ENCODE results near the gene RAB24.

RAB24 gene

DNA sequence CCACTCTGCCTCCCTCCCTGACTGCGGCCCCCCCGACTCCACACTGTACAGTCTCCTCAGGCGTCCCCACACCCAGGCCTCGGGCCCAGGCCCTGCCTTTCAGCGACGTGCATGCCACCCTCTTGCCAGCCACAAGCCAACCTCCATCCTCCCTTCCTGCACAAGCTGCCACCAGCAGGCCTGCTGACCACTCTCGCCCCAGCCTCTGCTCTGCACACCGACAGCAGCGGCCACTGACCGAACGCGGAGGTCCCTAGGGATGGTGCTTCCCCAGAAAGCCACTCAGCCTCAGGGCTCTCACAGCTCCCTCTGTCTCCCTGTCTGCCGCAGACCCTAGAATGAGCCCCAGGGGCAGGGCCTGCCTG, 29.4 kb upstream of the RAB24 start:
- no peak for DNase-seq

DNA sequence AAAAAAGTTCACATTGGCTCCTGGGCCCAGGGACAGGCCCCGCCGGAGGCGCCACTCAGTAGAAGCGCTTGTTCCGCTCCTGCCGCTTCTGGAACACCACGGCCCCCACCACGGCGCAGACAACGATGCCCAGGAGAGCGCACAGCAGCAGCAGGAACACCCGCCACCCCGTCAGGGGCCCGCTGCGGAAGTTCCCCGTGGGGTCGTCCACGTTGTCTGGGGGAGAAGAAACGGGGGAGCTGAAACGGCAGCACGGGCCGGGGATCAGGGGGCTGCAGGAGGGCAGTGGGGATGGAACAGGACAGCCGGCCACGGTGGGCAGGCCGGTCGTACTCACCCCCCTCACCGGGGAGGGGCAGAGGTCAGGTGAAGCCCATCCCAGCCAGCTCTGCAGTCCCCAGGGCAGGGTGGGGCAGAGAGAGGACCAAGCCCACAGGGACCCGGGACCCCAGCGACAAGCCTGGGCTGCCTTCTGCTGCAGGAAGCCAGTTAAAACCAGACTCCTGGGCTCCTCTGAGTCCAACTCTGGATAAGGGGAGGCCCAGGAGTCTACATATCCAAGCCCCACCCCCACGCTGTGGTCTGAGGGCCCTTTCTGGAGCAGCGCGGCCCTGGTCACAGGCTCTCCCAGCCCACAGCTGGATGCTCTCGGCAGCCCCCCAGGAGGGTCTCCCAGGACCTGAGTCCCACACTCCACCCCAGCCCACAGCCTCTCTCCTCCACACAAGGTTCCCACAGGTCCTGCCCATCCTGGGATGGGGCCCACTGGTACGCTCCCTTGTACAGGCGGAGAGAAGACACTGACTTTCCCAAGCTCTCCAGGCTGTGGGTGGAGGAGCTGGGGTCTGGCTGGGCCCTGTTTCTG, 28.7 kb upstream of the RAB24 start:
- no peak for DNase-seq

DNA sequence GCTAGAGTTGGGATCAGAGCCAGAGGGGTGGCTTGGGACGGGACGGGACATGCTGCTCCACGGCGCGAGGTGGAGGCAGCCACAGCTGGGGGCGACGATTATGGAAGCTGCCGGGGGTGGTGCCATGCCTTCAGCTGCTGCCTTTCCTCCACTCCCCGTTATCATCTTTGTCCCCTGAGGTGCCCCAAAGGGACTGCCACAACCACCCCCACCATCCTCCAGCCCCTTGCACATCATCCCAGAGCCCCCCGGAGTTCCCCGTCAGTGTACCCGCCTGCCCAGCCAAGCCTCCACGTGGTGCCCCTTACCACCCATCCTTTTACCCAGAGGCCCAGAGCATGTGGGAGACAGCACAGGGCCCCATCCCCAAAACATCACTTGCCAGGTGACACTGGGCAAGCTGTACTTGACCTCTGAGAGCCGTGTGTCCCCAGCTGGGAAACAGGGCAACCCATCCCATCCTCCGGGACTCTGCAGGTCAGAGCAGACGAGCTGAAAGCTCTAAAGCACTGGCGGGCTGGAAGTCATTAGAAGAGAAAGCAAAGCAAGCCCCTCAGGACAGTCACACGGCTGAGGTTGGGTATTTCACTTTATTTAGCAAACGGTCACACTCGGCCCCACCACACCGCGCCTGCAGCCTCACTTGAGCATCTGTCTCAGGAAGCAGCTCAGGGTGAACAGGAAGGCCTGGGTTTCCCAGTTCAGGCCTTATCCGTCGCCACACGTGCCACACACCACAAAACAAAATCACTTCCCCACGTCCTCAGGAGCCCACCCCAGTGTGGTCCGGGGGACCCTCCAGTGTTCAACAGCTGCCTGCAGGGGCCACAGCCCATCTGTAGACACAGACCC, 27.7 kb upstream of the RAB24 start:
- DNase-seq = no peak

DNA sequence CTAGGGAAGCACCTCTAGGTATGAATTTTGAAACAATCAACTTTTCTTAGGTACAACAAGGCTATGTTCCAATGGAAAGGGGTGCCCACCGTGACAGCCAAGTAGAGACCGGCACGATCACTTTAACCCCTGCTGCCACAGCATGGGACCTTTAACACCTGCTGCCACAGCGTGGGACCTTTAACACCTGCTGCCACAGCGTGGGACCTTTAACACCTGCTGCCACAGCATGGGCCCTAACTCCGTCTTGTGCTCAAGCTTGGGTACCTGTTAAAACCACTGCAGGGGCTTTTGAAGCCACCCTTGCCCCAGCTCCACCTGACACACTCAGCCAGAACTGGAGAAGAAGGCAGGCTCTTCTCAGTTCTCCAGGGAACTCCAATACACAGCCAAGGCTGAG, 26.4 kb upstream of the RAB24 start:
- no peak for DNase-seq

DNA sequence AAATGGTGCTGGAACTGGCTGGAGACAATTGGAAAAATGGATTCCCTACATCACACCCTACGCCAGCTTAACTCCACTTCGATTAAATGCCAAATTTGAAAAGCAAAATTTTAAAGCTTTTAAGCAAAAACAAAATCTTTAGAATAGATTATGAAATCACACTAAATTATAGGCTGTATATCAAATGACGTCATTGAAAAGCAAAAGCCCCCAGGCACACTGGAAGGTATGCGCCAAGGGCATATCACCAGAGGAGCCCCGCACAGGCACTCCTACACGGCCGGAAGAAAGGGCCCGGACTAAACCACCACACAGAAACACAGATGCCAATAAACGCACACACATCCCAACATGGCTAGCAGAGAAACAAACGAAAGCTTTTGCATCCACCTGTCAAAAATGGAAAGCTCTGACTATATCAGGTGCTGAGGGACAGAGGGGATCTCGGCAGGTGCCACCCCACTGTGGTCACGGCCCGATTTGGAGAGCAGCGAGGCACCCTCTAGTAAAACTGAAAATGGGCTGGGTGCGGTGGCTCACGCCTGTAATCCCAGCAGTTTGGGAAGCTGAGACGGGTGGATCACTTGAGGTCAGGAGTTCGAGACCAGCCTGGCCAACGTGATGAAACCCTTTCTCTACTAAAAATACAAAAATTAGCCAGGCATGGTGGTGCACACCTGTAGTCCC, 25.2 kb upstream of the RAB24 start:
- no peak for DNase-seq

DNA sequence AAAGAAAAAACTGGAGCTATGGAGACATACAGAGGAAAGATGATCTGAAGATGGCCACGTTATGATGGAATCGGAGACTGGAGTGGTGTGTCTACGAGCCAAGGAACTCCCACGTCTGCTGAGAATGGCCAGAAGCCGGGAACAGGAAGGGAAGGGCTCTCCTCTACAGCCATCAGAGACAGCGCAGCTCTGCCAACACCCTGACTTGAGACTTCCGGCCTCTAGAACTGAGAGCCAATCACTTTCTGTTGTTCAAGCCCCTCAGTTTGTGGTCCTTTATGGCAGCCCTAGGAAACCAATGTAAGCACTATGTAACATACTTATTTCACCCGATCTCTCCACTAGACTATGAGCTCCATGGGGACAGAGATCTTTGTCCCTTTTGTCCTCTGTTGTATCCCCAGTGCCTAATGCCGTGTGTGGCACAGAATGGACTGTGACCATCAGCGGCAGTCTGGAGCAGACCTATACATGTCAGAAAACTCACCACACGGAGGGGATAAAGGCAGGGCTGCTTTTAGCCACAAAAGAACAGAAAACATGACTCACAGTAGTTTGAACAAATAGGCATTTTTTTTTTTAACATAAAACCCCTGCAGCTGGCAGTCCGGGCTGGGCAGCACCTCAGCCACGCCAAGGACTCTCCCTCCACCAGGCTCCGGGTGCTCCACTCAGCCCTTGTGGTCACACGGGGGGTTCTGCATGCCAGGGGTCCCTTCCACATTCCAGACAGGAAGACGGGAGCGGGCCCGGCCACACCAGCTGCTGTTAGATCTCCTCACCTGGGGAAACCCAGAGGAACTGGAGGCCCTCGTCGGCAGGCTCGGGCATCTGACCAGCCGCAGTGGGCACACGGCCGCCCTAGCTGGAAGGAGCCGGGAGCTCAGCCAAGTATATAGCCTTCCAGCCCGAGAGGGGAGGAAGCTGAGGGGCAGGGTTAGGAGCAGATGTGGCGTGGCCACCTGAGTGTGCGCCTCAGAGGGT, 24.3 kb upstream of the RAB24 start:
- no peak for DNase-seq

DNA sequence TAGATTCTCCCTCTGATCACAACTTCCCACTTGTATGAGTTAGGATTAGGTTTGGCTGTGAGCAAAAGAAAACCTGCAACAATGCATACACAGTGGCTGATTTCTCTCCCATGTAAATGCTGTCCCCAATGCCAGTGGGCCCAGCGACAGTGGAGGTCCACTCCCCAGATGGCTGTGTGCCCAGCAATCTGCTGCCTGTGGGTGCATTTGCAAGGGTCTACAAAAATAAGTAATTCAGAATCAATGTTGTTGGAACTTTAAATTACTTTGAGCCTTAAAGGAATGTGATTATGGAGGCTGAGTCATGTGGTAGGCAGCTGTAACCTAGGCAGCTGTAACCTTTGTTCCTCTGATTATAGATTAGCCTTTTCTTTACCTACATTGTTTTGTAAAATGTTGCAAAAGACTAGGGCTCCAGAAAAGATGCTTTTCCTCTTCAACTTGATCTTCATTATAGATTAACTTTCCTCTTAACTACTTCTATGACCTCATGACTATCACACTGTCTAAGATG, 22.4 kb upstream of the RAB24 start:
- DNase-seq = no peak

DNA sequence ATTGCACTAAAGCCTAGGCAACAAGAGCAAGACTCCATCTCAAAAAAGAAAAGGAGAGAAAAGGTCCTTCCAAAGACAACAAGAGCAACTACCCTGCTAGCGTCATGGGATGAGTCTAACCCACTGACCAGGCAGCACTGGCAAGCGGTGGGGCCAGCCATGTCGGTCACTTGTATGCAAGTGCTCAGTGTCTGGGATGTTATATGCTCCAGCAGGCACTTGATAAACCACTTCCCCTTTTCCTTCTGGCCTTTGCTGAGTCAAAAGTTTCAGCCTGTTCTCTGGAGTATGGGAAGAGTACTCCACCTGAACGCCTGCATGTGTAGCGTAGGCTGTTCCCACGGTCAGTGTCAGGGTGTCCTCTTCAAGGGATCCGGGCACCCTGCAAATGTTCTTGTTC, 17.4 kb upstream of the RAB24 start:
- DNase-seq = no peak

DNA sequence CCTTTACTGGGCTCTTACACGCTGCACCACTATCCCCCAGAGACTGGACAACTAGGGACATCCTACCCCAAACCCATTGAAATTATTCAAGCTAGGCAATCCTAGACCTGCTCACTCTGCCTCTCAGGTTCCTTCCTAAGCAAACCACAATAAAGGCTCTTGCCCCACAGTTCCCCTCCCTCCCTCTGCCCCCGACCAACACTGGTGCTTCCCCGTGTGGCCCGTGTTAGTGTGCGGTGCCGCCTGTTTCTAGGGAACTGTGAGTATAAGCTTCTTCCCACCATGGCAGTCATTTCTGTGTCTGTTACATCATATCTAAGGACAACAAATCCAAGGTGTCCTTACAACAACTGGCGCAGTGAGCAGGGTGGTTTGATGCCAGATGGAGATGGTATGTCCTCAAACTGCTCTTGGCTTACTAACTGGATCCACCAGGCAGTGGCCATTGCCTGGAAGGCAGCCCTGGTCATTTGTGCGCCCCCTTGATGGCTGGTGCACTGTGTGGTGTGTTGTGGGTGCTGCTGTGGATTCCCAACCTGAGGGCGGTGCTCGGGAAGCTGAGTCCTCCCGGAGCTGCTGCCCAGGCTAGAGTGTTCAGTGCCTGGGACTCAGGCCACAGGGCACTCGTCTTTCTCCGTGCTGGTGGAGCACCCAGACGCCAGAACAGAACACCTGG, 16.5 kb upstream of the RAB24 start:
- DNase-seq = no peak

DNA sequence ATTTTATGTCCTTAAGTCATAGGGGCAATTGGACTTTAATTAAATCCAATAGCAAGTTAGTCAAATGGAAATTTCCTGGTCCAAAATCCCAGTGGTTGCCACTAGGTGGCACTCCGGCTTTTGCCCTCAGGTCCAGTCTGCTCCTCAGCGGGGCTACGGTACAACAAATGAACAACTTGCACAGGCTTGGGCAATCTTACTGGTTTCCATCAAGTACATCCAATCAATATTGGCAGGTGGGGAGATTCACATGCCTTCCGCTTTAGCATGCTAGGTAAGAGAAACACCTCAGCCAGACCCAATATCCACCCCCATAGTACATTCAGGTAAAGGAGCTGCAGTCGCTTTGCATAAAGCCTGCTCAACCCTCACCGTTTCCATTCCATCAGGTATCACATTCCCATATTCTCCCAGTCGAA, 14.4 kb upstream of the RAB24 start:
- DNase-seq = no peak

DNA sequence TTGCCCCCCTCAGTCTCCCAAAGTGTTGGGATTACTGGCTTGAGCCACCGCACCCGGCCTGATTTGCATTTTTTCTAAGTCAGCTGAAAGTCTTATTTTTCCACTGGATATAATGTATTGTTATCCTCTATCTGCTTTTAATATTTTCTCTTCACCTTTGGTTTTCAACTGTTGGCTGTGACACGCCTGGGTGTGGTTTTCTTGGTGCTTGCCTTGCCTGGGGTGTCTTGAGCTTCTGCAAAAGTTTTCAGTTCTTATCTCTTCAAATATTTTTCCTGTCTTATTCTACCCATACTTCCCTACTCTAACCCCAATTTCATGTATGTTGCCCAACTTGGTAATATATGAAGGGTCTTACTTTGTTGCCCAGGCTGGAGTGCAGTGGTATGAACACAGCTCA, 12.5 kb upstream of the RAB24 start:
- no peak for DNase-seq

DNA sequence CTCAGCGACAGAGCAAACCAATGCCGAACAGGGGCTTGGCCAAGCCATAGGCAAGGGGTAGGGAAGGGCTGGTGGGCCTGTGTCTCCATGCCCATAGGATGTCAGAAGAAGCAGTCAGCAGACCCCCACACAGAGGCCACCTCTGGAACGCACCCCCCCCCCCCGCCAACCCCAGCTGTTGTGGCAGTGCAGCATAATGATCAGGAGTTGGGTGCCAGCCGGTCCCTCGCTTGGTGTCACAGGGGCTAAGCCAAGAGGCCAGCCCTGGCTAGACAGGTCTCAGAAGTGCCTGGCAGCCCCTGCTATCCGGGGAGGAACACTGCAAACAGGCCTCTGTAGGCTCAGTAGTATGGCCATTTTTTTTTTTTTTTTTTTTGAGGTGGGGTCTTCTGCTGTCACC, 11.9 kb upstream of the RAB24 start:
- no peak for DNase-seq

DNA sequence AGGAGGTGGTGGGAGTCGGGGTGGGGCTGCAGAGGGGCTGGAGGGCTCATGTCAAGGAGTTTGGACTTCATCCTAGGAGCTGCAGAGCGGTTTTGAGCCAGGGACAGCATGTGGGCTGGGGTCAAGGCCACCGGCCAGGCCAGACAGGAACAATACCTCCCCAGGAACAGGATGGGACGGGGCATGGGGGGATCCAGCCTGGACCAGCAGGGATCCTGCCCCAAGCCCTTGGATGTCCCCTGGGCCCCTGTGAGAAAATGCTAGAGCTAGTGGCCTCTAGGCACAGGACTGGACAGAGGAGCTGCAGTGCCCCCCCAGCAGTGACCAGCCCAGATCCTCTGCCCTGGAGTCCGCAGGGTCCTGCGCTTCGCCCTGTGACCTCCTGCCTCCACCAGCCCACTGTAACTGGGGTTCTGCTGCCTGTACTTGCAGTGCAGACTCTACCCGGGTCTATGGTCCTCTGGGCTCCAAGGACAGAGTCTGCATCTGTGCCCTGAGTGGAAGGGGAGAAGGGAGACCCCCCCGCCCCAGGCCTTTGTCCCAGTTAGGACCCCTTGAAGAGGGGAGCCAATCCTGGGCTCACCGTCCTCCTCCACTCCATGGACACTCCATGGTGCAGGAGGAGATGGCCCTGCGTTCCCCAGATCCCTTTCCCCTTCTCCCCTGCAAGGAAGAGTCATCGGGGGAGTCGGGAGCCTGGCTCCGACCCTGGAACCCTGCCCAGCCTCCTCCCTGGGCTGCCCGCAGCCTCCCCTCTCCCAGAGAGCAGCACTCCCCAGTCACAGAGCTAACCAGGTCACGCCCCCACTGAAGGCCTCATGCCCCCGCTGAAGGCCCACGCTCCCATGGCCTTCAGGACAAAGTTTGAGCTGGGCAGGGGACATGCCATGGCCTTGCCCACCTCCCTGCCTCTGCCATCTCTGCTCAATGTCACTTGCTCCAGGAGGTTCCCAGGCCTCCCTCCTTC, 11.1 kb upstream of the RAB24 start:
- DNase-seq = no peak

DNA sequence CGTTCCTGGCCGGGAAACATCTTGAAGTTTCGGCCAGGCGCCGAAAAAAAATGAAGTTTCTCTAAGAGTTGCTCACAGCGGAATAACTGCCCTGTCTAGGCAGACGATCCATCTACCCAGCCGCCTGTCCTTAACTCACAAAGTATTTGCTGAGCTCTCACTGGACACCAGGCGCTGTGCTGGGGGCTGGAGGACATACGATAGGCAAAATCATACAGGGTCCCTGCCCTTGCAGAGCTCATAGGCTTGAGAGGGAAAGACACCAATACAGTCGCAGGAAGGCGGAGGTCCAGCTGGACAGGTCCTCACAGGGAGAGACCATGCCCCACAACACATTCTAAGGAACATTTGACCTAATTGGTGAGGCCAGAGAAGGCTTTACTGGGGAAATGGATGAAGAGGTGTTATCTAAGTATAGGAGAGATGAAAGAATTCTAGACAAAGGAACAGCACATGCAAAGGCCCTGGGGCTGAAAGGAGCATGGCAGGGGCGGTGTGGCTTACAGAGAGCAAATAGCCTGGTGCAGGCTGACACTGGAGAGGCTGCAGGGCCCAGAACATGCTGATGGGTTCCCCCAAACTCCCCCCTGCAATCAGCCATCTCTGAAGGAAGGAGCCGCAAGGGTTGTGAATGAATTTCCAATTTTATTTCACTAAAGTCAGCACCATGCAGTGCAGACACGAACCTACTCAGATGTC, 10.2 kb upstream of the RAB24 start:
- no peak for DNase-seq

DNA sequence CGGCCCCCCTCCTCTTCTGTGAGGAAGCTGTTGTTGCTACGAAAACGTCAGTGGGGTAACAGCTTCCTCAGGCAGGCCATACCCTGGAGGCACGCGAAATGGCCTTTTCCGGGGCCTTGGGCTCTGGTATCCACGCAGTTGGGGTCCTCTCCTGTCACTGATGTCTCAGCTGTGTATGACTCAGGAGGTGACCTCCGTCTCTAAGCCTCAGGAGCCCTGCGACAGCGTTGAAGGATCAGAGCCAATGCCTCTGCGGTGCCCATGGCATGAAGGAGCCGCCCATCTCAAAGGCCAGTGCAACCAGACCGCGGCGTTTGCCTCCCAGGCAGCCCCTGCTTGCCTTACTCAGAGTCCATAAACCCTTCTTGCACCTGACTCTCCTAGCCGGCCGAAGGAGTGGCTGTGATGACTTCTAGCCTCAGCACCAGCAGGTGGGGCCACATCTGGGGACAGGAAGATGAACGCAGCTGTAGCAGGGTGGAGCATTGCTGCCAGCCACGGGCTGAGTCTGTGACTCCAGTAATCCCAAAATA, 9.2 kb upstream of the RAB24 start:
- no peak for DNase-seq

DNA sequence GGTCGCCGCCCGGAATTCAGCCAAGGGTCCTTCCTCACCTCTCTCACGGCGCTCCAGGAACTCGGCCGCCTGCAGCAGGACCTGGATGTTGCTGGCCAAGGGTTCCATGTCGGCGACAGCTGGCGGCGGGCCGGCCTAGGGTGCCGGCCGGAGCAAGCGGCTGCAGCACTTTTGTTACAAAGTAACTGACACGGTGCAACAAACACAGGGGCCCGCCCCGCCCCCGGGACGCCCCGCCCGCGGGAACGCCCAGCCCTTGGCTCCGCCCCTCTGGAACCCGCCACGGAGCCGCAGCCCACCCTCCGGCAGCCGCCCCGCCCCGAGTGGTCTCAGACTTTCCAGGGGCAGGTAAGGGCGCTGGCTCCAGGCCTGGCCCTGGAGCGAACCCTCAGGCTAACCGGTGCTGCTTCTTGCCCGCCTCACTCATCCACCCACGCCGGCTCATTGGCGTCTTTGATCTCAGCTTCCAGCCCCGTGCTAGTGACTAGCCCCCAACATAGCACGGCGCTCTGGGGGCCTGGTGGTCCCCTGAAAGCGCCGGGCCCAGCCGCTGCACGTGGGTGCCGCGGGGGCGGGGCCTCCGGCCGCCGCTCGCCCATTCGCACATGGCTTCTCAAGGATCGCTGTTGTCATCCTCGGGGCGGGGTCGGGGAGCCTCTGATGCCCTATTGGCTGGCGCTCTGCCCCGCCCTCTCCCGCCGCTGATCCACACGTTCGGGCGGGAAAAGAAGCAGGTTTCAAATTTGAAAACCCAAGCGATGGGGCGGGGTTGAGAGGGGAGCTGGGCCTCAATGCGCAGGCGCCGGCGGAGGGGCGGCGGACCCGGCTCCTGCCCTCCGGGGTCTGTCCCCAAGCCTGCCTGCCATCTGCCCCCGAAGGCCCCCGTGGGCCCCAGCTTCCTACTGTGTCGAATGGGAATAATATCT, 8.5 kb upstream of the RAB24 start, which contains the start of gene MXD3:
MXD3 (minus strand) TSS at position 176 of the 926 bp plus-strand sequence; CDS start at position 108, 68 bp downstream.
- DNase-seq = peak; percentile 97

DNA sequence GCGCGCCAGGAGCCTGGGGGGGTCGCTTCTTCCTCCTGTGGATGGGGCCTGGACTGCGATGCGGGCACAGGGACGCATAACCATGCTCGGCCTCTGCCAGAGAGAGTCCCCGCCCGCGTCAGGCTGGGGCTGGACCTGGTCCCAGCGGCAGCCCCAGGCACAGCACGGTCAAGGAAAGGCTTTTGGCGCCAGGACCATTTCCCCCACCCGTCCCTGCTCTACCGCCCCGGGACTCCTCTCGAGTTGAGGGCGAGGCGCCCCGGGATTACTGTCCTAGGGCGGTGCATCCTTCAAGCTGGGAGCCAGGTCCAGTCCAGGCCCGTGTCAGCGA, 7.8 kb upstream of the RAB24 start:
- DNase-seq = no peak

DNA sequence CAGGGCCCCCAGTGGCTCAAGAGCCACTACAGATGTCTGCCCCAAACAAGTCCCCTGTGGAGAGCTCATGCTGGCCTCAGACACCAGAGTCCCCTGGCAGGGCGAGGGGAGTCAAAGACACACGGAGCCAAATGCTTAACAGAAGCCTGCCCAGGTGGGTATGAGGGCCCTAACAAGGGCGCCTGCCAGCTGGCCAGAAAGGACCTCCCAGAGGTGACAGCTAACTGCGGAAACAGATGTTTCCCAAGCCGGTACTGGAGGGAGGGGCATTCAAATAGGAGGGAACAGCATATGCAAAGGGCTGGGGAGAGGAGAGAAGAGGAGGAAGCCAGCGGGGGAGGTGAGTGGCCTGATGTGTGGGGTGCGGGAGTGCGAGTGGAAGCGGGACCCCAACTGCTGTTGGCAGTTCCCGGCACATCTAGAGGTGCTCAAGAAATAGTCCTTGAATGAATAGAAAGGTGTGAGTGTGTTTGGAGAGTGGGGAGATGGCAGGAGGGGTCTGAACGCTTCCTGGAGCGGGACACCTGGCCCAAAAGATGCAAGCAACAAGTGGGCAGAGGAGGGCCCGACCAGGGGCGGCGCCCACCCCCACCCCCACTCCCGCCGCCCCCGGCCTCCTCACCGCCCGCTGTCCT, 7.4 kb upstream of the RAB24 start:
- no peak for DNase-seq

All from left hindlimb (tissue), 1 donor.